IMR-90 (cell line): ENCODE results near the gene DNM3. TPM values are rescaled to one million over a fixed set of nuclear protein-coding genes. Genes with fewer than 3 reads are reported as not detected.
"Not testable (repeated sequence)": the region's sequence is repeated elsewhere in the genome, so short reads cannot be mapped to it uniquely, and the experiment has no call there.

Experiments
- ATAC-seq: fragments of 200-7000 bp; cut with Tn5 transposase; 2 replicates; pipeline ENCODE4 v1.9.1; 2020; ENCODE audit warnings: low read depth, mild to moderate bottlenecking, moderate library complexity
- BruUV-seq: library from RNA; stranded (reverse); fragments of 400-500 nt; replicated peaks from 2 replicates; lab custom pipeline; 2021; lab: Mats Ljungman, UMichigan
- CTCF ChIA-PET: fragments of 300-600 bp; formaldehyde crosslinking; extraction: SDS; loops from one replicate; lab custom pipeline; 2021; ENCODE audit warnings: antibody characterized with exemption; lab: Yijun Ruan, JAX
- POLR2A ChIA-PET: fragments of 300-600 bp; sonication (Branson Sonifier 250); formaldehyde crosslinking; loops from one replicate; lab custom pipeline; 2022; ENCODE audit warnings: antibody characterized with exemption; ENCODE audit not compliant: unreplicated experiment; lab: Charles Lee
- DNase-seq: peaks from one replicate; pipeline ENCODE4 v3.0.0; 2013
- H2AFZ ChIP-seq: replicated peaks from 2 replicates; pipeline ENCODE3; 2013; ENCODE audit warnings: low read length, mild to moderate bottlenecking; ENCODE audit not compliant: poor library complexity
- H2AK5ac ChIP-seq: 2 replicates; pipeline ENCODE4 v1.6.1; 2013; ENCODE audit warnings: low read depth, low read length, inconsistent platforms
- H2AK9ac ChIP-seq: replicated peaks from 2 replicates; pipeline ENCODE3; 2013; ENCODE audit warnings: mild to moderate bottlenecking, low read depth, low read length, moderate library complexity; ENCODE audit not compliant: poor library complexity
- H2BK120ac ChIP-seq: 2 replicates; pipeline ENCODE4 v1.6.1; 2013; ENCODE audit warnings: low read depth, low read length, inconsistent platforms
- H2BK15ac ChIP-seq: 3 replicates; pipeline ENCODE4 v1.6.1; 2013; ENCODE audit warnings: low read depth, low read length, inconsistent platforms
- H2BK20ac ChIP-seq: 2 replicates; pipeline ENCODE4 v1.6.1; 2013; ENCODE audit warnings: low read depth, mild to moderate bottlenecking, inconsistent platforms, low read length, moderate library complexity
- H2BK5ac ChIP-seq: 2 replicates; pipeline ENCODE4 v1.6.1; 2013; ENCODE audit warnings: mild to moderate bottlenecking, low read depth, low read length, inconsistent platforms; ENCODE audit not compliant: poor library complexity, severe bottlenecking
- H3K14ac ChIP-seq: replicated peaks from 2 replicates; pipeline ENCODE4 v1.6.1; 2013; ENCODE audit warnings: low read depth, low read length, inconsistent platforms
- H3K18ac ChIP-seq: 2 replicates; pipeline ENCODE4 v1.6.1; 2013; ENCODE audit warnings: low read depth, low read length, control low read depth
- H3K23ac ChIP-seq: 2 replicates; pipeline ENCODE4 v1.6.1; 2013; ENCODE audit warnings: low read depth, low read length, inconsistent platforms
- H3K27ac ChIP-seq: 2 replicates; pipeline ENCODE4 v1.5.1; 2013; ENCODE audit warnings: mild to moderate bottlenecking, control low read depth, low read length; ENCODE audit not compliant: insufficient read depth
- H3K27me3 ChIP-seq: 2 replicates; pipeline ENCODE4 v1.6.1; 2013; ENCODE audit warnings: low read length; ENCODE audit not compliant: control insufficient read depth, insufficient read depth
- H3K36me3 ChIP-seq: 2 replicates; pipeline ENCODE4 v1.6.1; 2013; ENCODE audit warnings: low read length, mixed read lengths; ENCODE audit not compliant: control insufficient read depth, insufficient read depth
- H3K4ac ChIP-seq: 2 replicates; pipeline ENCODE4 v1.6.1; 2013; ENCODE audit warnings: low read depth, low read length, inconsistent platforms
- H3K4me1 ChIP-seq: 2 replicates; pipeline ENCODE4 v1.6.1; 2013; ENCODE audit warnings: low read length, mixed read lengths; ENCODE audit not compliant: control insufficient read depth, insufficient read depth
- H3K4me2 ChIP-seq: 2 replicates; pipeline ENCODE4 v1.6.1; 2013; ENCODE audit warnings: low read depth, mild to moderate bottlenecking, control low read depth, low read length, moderate library complexity
- H3K4me3 ChIP-seq: 2 replicates; pipeline ENCODE4 v1.5.1; 2013; ENCODE audit warnings: low read depth, mild to moderate bottlenecking, control low read depth, low read length, moderate library complexity; ENCODE audit not compliant: insufficient read depth
- H3K56ac ChIP-seq: 2 replicates; pipeline ENCODE4 v1.6.1; 2013; ENCODE audit warnings: low read length, inconsistent platforms; ENCODE audit not compliant: insufficient read depth; ENCODE audit errors: extremely low read depth
- H3K79me1 ChIP-seq, 2 experiments: 2 replicates each; pipeline ENCODE4 v1.6.1; 2013; ENCODE audit warnings: low read length in 2 of 2, inconsistent platforms in 1 of 2, low read depth in 1 of 2
- H3K9ac ChIP-seq: 2 replicates; pipeline ENCODE4 v1.6.1; 2013; ENCODE audit warnings: low read depth, low read length, control low read depth
- H3K9me1 ChIP-seq: 2 replicates; pipeline ENCODE4 v1.6.1; 2013; ENCODE audit warnings: low read length, inconsistent platforms; ENCODE audit not compliant: insufficient read depth
- H3K9me3 ChIP-seq: 2 replicates; pipeline ENCODE4 v1.6.1; 2013; ENCODE audit warnings: low read length; ENCODE audit not compliant: control insufficient read depth, insufficient read depth
- H4K20me1 ChIP-seq: 2 replicates; pipeline ENCODE4 v1.6.1; 2013; ENCODE audit warnings: low read length, inconsistent platforms; ENCODE audit not compliant: insufficient read depth
- H4K5ac ChIP-seq: 2 replicates; pipeline ENCODE4 v1.6.1; 2013; ENCODE audit warnings: mild to moderate bottlenecking, low read depth, low read length, control low read depth
- H4K8ac ChIP-seq, 2 experiments: 2 replicates each; pipeline ENCODE4 v1.6.1; 2013; ENCODE audit warnings: low read depth in 2 of 2, low read length in 2 of 2, control low read depth in 1 of 2, inconsistent platforms in 1 of 2
- H4K91ac ChIP-seq: 2 replicates; pipeline ENCODE4 v1.6.1; 2013; ENCODE audit warnings: low read depth, low read length, inconsistent platforms; ENCODE audit not compliant: insufficient read depth
- WGBS, 2 experiments: methylation state at CpG; one replicate each; pipeline versions ENCODE4 v1.1.5 to v1.1.7; 2013; ENCODE audit warnings: missing lambda C conversion rate in 2 of 2; ENCODE audit not compliant: insufficient read length in 1 of 2; ENCODE audit errors: extremely low coverage in 2 of 2; 5-methylcytosine and 5-hydroxymethylcytosine counted together
- dilution Hi-C: fragments of 300-500 bp; cut with HindIII; formaldehyde crosslinking; loops from one replicate; pipeline ENCODE4 v1.14.3; 2018; ENCODE audit warnings: low sequenced_read_pairs; ENCODE audit not compliant: unreplicated experiment
- in situ Hi-C: fragments of 300-500 bp; cut with MboI; formaldehyde crosslinking; loops from 3 replicates; pipeline ENCODE4 v1.14.3; 2019; ENCODE audit warnings: low sequenced_read_pairs, inconsistent platforms, mixed read lengths
- intact Hi-C: fragments of 100-400 bp; cut with micrococcal nuclease; formaldehyde crosslinking; loops from 2 replicates; pipeline ENCODE4 v1.10.0; 2022
- polyA plus RNA-seq, 3 experiments: library from polyadenylated mRNA; depleted of rRNA; stranded (reverse); fragments of >200 nt; gene quantifications; 2 replicates each; pipeline ENCODE4 v1.2.3, GENCODE V29; 2012; ENCODE audit warnings: low replicate concordance in 1 of 3
- total RNA-seq: library from RNA; depleted of rRNA; stranded (reverse); fragments of >200 nt; gene quantifications from 2 replicates; pipeline ENCODE4 v1.2.3, GENCODE V29; 2012

The DNM3 gene
- total and polyA plus RNA-seq, 2 of the 4 experiments (the other 2 are of a cell fraction) = 0.36 TPM

- H3K27ac ChIP-seq, DNase-seq, H2AK9ac ChIP-seq, H2BK5ac ChIP-seq, H3K79me1 ChIP-seq, H2BK120ac ChIP-seq, H3K27me3 ChIP-seq, H3K4ac ChIP-seq, H4K91ac ChIP-seq, intact Hi-C loops, H4K20me1 ChIP-seq, H3K9me1 ChIP-seq, dilution Hi-C loops, in situ Hi-C loops, ATAC-seq, H3K9me3 ChIP-seq, H3K56ac ChIP-seq, H2BK15ac ChIP-seq, BruUV-seq, H3K4me1 ChIP-seq, H2AK5ac ChIP-seq, H3K9ac ChIP-seq, H3K36me3 ChIP-seq, H3K4me3 ChIP-seq, H4K5ac ChIP-seq, H3K4me2 ChIP-seq, H2AFZ ChIP-seq, H3K14ac ChIP-seq, H2BK20ac ChIP-seq, H3K23ac ChIP-seq, POLR2A ChIA-PET, CTCF ChIA-PET, H3K18ac ChIP-seq, H4K8ac ChIP-seq: not testable (repeated sequence)
- WGBS, 2 experiments = no CpG with 5 or more reads among the region's 3 CpGs
Measured at GRCh38 chr1:172371646-172372045, 530.3 kb downstream of the DNM3 start.
